ENCODE results near the gene TARS2.

Gene TARS2

GRCh38 chr1:150486966-150487762, at the start of gene TARS2:
TARS2 (plus strand) TSS chr1:150487419; CDS start chr1:150487451, 32 bp downstream.
- no peak for FAIRE-seq

- FAIRE-seq = no peak
Observed at GRCh38 chr1:150441121-150441520, 46.1 kb upstream of the TARS2 start.

GRCh38 chr1:150444232-150444631, 43.0 kb upstream of the TARS2 start:
- no peak for FAIRE-seq

GRCh38 chr1:150456146-150456647, 31.0 kb upstream of the TARS2 start:
- FAIRE-seq = no peak

- no peak for FAIRE-seq
Observed at GRCh38 chr1:150464422-150464826, 22.8 kb upstream of the TARS2 start.

- no peak for FAIRE-seq
Observed at GRCh38 chr1:150466964-150467363, 20.3 kb upstream of the TARS2 start.

GRCh38 chr1:150469291-150469690, 17.9 kb upstream of the TARS2 start:
- FAIRE-seq = no peak

- FAIRE-seq = no peak
Observed at GRCh38 chr1:150472601-150473200, 14.5 kb upstream of the TARS2 start.

- FAIRE-seq = no peak
Observed at GRCh38 chr1:150473659-150474058, 13.6 kb upstream of the TARS2 start.

GRCh38 chr1:150474869-150475268, 12.3 kb upstream of the TARS2 start:
- no peak for FAIRE-seq

- FAIRE-seq = no peak
Observed at GRCh38 chr1:150476754-150477153, 10.5 kb upstream of the TARS2 start.

- FAIRE-seq = no peak
Observed at GRCh38 chr1:150477320-150477719, 9.9 kb upstream of the TARS2 start.

GRCh38 chr1:150477733-150478132, 9.5 kb upstream of the TARS2 start:
- FAIRE-seq = no peak

- no peak for FAIRE-seq
Observed at GRCh38 chr1:150479370-150479769, 7.8 kb upstream of the TARS2 start.

GRCh38 chr1:150479927-150480352, 7.3 kb upstream of the TARS2 start:
- no peak for FAIRE-seq

GRCh38 chr1:150484431-150484830, 2.8 kb upstream of the TARS2 start:
- FAIRE-seq = no peak

- FAIRE-seq = no peak
Observed at GRCh38 chr1:150484861-150485260, 2.4 kb upstream of the TARS2 start.

- no peak for FAIRE-seq
Observed at GRCh38 chr1:150487763-150488115, 520 bp downstream of the TARS2 start.

GRCh38 chr1:150493175-150493574, 6.0 kb downstream of the TARS2 start:
- no peak for FAIRE-seq

- no peak for FAIRE-seq
Observed at GRCh38 chr1:150498342-150498741, 11.1 kb downstream of the TARS2 start.

- no peak for FAIRE-seq
Observed at GRCh38 chr1:150505431-150505830, 18.2 kb downstream of the TARS2 start.

- FAIRE-seq = no peak
Observed at GRCh38 chr1:150507912-150508864, 21.0 kb downstream of the TARS2 start, which contains the start of gene ECM1. ECM1 (plus strand) TSS chr1:150508109; CDS start chr1:150508210, 101 bp downstream.

GRCh38 chr1:150508982-150509381, 21.8 kb downstream of the TARS2 start:
- FAIRE-seq = no peak
